Naive thymus-derived CD4-positive, alpha-beta T cell (primary cell): ENCODE measurements around the gene PCDHB3. TPM values are rescaled to one million over a fixed set of nuclear protein-coding genes. Genes with fewer than 3 reads are reported as not detected.
A peak's percentile ranks its signal among the peaks of the same experiment; 100 is the strongest.
"Not testable (repeated sequence)": the region's sequence is repeated elsewhere in the genome, so short reads cannot be mapped to it uniquely, and the experiment has no call there.

Experiments
- ATAC-seq: fragments of 150-1000 bp; cut with Tn5 transposase; 2 replicates; pipeline ENCODE4 v1.10.0; 2021; ENCODE audit warnings: mild to moderate bottlenecking, moderate library complexity
- CTCF ChIA-PET: fragments of 350-600 bp; sonication (Branson Sonifier 250); formaldehyde crosslinking; loops from one replicate; lab custom pipeline; 2021; ENCODE audit warnings: antibody characterized with exemption; lab: Charles Lee
- POLR2A ChIA-PET: fragments of 350-600 bp; sonication (Branson Sonifier 250); formaldehyde crosslinking; loops from one replicate; lab custom pipeline; 2021; ENCODE audit warnings: antibody characterized with exemption, inconsistent platforms; lab: Charles Lee
- DNase-seq, 9 donors: peaks; one replicate each; pipeline versions ENCODE4 v3.0.0 to v3.0.0-alpha.2; 2020 to 2022; ENCODE audit warnings: mixed read lengths in 1 of 9
- H3K27ac ChIP-seq: one replicate; pipeline ENCODE4 v1.7.0; 2013; ENCODE audit warnings: mild to moderate bottlenecking, low read depth, low read length, moderate library complexity
- H3K27me3 ChIP-seq, 2 donors: one replicate each; pipeline ENCODE4 v1.7.0; 2013; ENCODE audit warnings: low read length in 2 of 2, mild to moderate bottlenecking in 2 of 2, moderate library complexity in 2 of 2; ENCODE audit not compliant: control insufficient read depth in 2 of 2, insufficient read depth in 2 of 2
- H3K36me3 ChIP-seq, 3 experiments: 1 replicate in 2 of 3; 2 replicates in 1 of 3; pipeline ENCODE4 v1.7.0; 2013; ENCODE audit warnings: low read length in 3 of 3, mild to moderate bottlenecking in 3 of 3, moderate library complexity in 1 of 3; ENCODE audit not compliant: insufficient read depth in 3 of 3, control insufficient read depth in 2 of 3
- H3K4me1 ChIP-seq, 2 donors: one replicate each; pipeline ENCODE4 v1.7.0; 2013; ENCODE audit warnings: low read length in 2 of 2, mild to moderate bottlenecking in 2 of 2, moderate library complexity in 1 of 2; ENCODE audit not compliant: control insufficient read depth in 2 of 2, insufficient read depth in 2 of 2
- H3K4me3 ChIP-seq: 2 replicates; pipeline ENCODE4 v1.7.0; 2013; ENCODE audit warnings: mild to moderate bottlenecking, low read length
- H3K9me3 ChIP-seq, 3 experiments: 1 replicate in 2 of 3; 2 replicates in 1 of 3; pipeline ENCODE4 v1.7.0; 2013; ENCODE audit warnings: low read length in 3 of 3; ENCODE audit not compliant: control insufficient read depth in 2 of 3
- H3K27ac Mint-ChIP-seq, 9 donors: one replicate each; pipeline ENCODE4 v1.8.0; 2020 to 2022; ENCODE audit warnings: mixed read lengths in 9 of 9, mild to moderate bottlenecking in 8 of 9, moderate library complexity in 5 of 9, inconsistent platforms in 2 of 9
- H3K27me3 Mint-ChIP-seq, 5 donors: one replicate each; pipeline ENCODE4 v1.8.0; 2021 to 2022; ENCODE audit warnings: mixed read lengths in 5 of 5, mild to moderate bottlenecking in 1 of 5
- H3K36me3 Mint-ChIP-seq, 5 donors: one replicate each; pipeline ENCODE4 v1.8.0; 2020 to 2022; ENCODE audit warnings: mixed read lengths in 5 of 5, mild to moderate bottlenecking in 3 of 5, inconsistent platforms in 1 of 5
- H3K4me1 Mint-ChIP-seq, 7 donors: one replicate each; pipeline ENCODE4 v1.8.0; 2020 to 2022; ENCODE audit warnings: mixed read lengths in 7 of 7, mild to moderate bottlenecking in 3 of 7, inconsistent platforms in 1 of 7
- H3K4me3 Mint-ChIP-seq, 10 donors: one replicate each; pipeline ENCODE4 v1.8.0; 2020 to 2022; ENCODE audit warnings: mild to moderate bottlenecking in 10 of 10, mixed read lengths in 10 of 10, moderate library complexity in 6 of 10, inconsistent platforms in 2 of 10
- H3K9me3 Mint-ChIP-seq, 11 donors: one replicate each; pipeline ENCODE4 v1.8.0; 2020 to 2022; ENCODE audit warnings: mixed read lengths in 11 of 11, mild to moderate bottlenecking in 4 of 11, inconsistent platforms in 1 of 11, moderate library complexity in 1 of 11
- intact Hi-C, 2 donors: fragments of 100-400 bp; cut with micrococcal nuclease; formaldehyde crosslinking; loops; one replicate each; pipeline ENCODE4 v1.15.1; 2023
- polyA plus RNA-seq, 2 donors: library from polyadenylated mRNA; unstranded; fragments of 300-500 nt; fragmentation: Illumina TruSeq; gene quantifications; one replicate each; pipeline ENCODE4 v1.2.3, GENCODE V29; 2021
- total RNA-seq, 6 experiments: library from RNA in 5 of 6; stranded (reverse) in 5 of 6; gene quantifications; 1 replicate in 5 of 6; 2 replicates in 1 of 6; pipeline ENCODE4 v1.2.3 and lab custom pipeline; 2021 to 2026

Gene PCDHB3
- total and polyA plus RNA-seq, 7 experiments from 2014 or later: not detected

- intact Hi-C loops: no loop called here
- no peaks in the 10 kb centered on the region for H3K36me3 ChIP-seq
- peaks cover 0 to 17% (median 5%) of the 10 kb centered on the region in 5 donors for H3K36me3 Mint-ChIP-seq
- peaks cover 0 to 10% of the 10 kb centered on the region in 2 donors for H3K27me3 ChIP-seq
- H3K27ac ChIP-seq: no peak overlapping the region
- H3K4me1 ChIP-seq: no peaks in the 10 kb centered on the region
- H3K9me3 Mint-ChIP-seq: peaks cover 5 to 64% (median 31%) of the 10 kb centered on the region in 11 donors
- ATAC-seq (no peak), DNase-seq (no peak)
- H3K27ac Mint-ChIP-seq: peak overlapping the region in 1 of 9 donors; percentile 33
- H3K4me1 Mint-ChIP-seq: peaks cover 0 to 6% (median 5%) of the 10 kb centered on the region in 7 donors
- POLR2A ChIA-PET: no interaction called here
- CTCF ChIA-PET: no interaction called here
- no peak overlapping the region for H3K4me3 Mint-ChIP-seq
- H3K4me3 ChIP-seq: no peak overlapping the region
- no peaks in the 10 kb centered on the region for H3K9me3 ChIP-seq
- peaks cover 8 to 61% (median 58%) of the 10 kb centered on the region in 5 donors for H3K27me3 Mint-ChIP-seq
These were observed 50.7 kb downstream of the PCDHB3 start for GRCh38 chr5:141150993-141151325.

- H3K4me3 ChIP-seq, H3K4me1 ChIP-seq, ATAC-seq, CTCF ChIA-PET, DNase-seq, H3K4me3 Mint-ChIP-seq, intact Hi-C loops, H3K27ac ChIP-seq, POLR2A ChIA-PET, H3K9me3 ChIP-seq, H3K36me3 ChIP-seq, H3K4me1 Mint-ChIP-seq: not testable (repeated sequence)
- peaks cover 8 to 67% (median 59%) of the 10 kb centered on the region in 5 donors for H3K27me3 Mint-ChIP-seq
- H3K9me3 Mint-ChIP-seq: peaks cover 6 to 70% (median 38%) of the 10 kb centered on the region in 11 donors
- H3K27me3 ChIP-seq: peaks cover 0 to 10% of the 10 kb centered on the region in 2 donors
- H3K27ac Mint-ChIP-seq: peak overlapping the region in 1 of 9 donors; percentile 23
- H3K36me3 Mint-ChIP-seq: peaks cover 0 to 24% (median 5%) of the 10 kb centered on the region in 5 donors
These were observed 51.4 kb downstream of the PCDHB3 start for GRCh38 chr5:141151632-141152031.

- H3K27ac ChIP-seq, DNase-seq, H3K9me3 ChIP-seq, H3K4me1 Mint-ChIP-seq, H3K4me3 ChIP-seq, POLR2A ChIA-PET, intact Hi-C loops, ATAC-seq, CTCF ChIA-PET, H3K4me1 ChIP-seq, H3K4me3 Mint-ChIP-seq, H3K36me3 ChIP-seq: not testable (repeated sequence)
- Mint-ChIP-seq H3K9me3 (peaks cover 8 to 75% (median 43%) of the 10 kb centered on the region in 11 donors), H3K27me3 (peaks cover 8 to 72% (median 63%) of the 10 kb centered on the region in 5 donors), H3K36me3 (peaks cover 0 to 26% (median 5%) of the 10 kb centered on the region in 5 donors), H3K27ac (peak overlapping the region in 1 of 9 donors; percentile 42)
- H3K27me3 ChIP-seq: peaks cover 0 to 10% of the 10 kb centered on the region in 2 donors
These were observed 51.8 kb downstream of the PCDHB3 start for GRCh38 chr5:141152096-141152495.

Other genes starting within 250 kb of the PCDHB3 start
- not detected for gene PCDHA10, start 244.6 kb upstream of the PCDHB3 start, total RNA-seq
- gene PCDHA10, start 244.6 kb upstream of the PCDHB3 start, polyA plus RNA-seq: not detected
- gene PCDHA11, start 231.5 kb upstream of the PCDHB3 start, total RNA-seq: not detected
- not detected for gene PCDHA11, start 231.5 kb upstream of the PCDHB3 start, polyA plus RNA-seq
- not detected for gene PCDHA12, start 225.2 kb upstream of the PCDHB3 start, total RNA-seq
- gene PCDHA12, start 225.2 kb upstream of the PCDHB3 start, polyA plus RNA-seq: not detected
- not detected for gene PCDHA13, start 218.3 kb upstream of the PCDHB3 start, total RNA-seq
- gene PCDHA13, start 218.3 kb upstream of the PCDHB3 start, polyA plus RNA-seq: not detected
- not detected for gene PCDHAC1, start 174.2 kb upstream of the PCDHB3 start, total RNA-seq
- gene PCDHAC1, start 174.2 kb upstream of the PCDHB3 start, polyA plus RNA-seq: not detected
- gene PCDHAC2, start 134.0 kb upstream of the PCDHB3 start, total RNA-seq: not detected
- gene PCDHAC2, start 134.0 kb upstream of the PCDHB3 start, polyA plus RNA-seq: not detected
- not detected for gene PCDHB1, start 49.1 kb upstream of the PCDHB3 start, total RNA-seq
- not detected for gene PCDHB1, start 49.1 kb upstream of the PCDHB3 start, polyA plus RNA-seq
- gene PCDHB2, start 5.9 kb upstream of the PCDHB3 start, total RNA-seq: under 1 TPM in 4 of 5 experiments, not detected in 1; 0.34 to 0.97 (median 0.72) TPM
- gene PCDHB2, start 5.9 kb upstream of the PCDHB3 start, polyA plus RNA-seq: not detected
- gene PCDHB4, start 21.3 kb downstream of the PCDHB3 start, total RNA-seq: under 1 TPM in 1 of 5 experiments, not detected in 4; 0.19 TPM
- not detected for gene PCDHB4, start 21.3 kb downstream of the PCDHB3 start, polyA plus RNA-seq
- gene PCDHB5, start 34.7 kb downstream of the PCDHB3 start, total RNA-seq: under 1 TPM in 4 of 5 experiments, not detected in 1; 0.11 to 0.41 (median 0.33) TPM
- gene PCDHB5, start 34.7 kb downstream of the PCDHB3 start, polyA plus RNA-seq: not detected
- gene PCDHB6, start 49.6 kb downstream of the PCDHB3 start, total RNA-seq: not detected
- not detected for gene PCDHB6, start 49.6 kb downstream of the PCDHB3 start, polyA plus RNA-seq
- not detected for gene PCDHB7, start 72.2 kb downstream of the PCDHB3 start, total RNA-seq
- not detected for gene PCDHB7, start 72.2 kb downstream of the PCDHB3 start, polyA plus RNA-seq
- gene PCDHB8, start 77.3 kb downstream of the PCDHB3 start, total RNA-seq: not detected
- gene PCDHB8, start 77.3 kb downstream of the PCDHB3 start, polyA plus RNA-seq: not detected
- gene PCDHB16, start 81.9 kb downstream of the PCDHB3 start, total RNA-seq: under 1 TPM in 1 of 5 experiments, not detected in 4; 0.08 TPM
- not detected for gene PCDHB16, start 81.9 kb downstream of the PCDHB3 start, polyA plus RNA-seq
- 1 to 10 TPM in 1 of 5 experiments, not detected in 4; 1.2 TPM for gene PCDHB9, start 86.7 kb downstream of the PCDHB3 start, total RNA-seq
- gene PCDHB9, start 86.7 kb downstream of the PCDHB3 start, polyA plus RNA-seq: not detected
- under 1 TPM in 1 of 5 experiments, not detected in 4; 0.12 TPM for gene PCDHB10, start 91.9 kb downstream of the PCDHB3 start, total RNA-seq
- gene PCDHB10, start 91.9 kb downstream of the PCDHB3 start, polyA plus RNA-seq: not detected
- not detected for gene PCDHB11, start 99.2 kb downstream of the PCDHB3 start, total RNA-seq
- not detected for gene PCDHB11, start 99.2 kb downstream of the PCDHB3 start, polyA plus RNA-seq
- not detected for gene PCDHB12, start 108.2 kb downstream of the PCDHB3 start, total RNA-seq
- gene PCDHB12, start 108.2 kb downstream of the PCDHB3 start, polyA plus RNA-seq: not detected
- gene PCDHB13, start 113.4 kb downstream of the PCDHB3 start, total RNA-seq: under 1 TPM in 1 of 5 experiments, not detected in 4; 0.08 TPM
- gene PCDHB13, start 113.4 kb downstream of the PCDHB3 start, polyA plus RNA-seq: not detected
- not detected for gene PCDHB14, start 122.9 kb downstream of the PCDHB3 start, total RNA-seq
- gene PCDHB14, start 122.9 kb downstream of the PCDHB3 start, polyA plus RNA-seq: not detected
- gene PCDHB15, start 144.9 kb downstream of the PCDHB3 start, total RNA-seq: under 1 TPM in 1 of 5 experiments, not detected in 4; 0.24 TPM
- not detected for gene PCDHB15, start 144.9 kb downstream of the PCDHB3 start, polyA plus RNA-seq
- 1 to 10 TPM in 1 of 5 experiments, under 1 TPM in 4; 0.27 to 1.1 (median 0.41) TPM for gene SLC25A2, start 203.6 kb downstream of the PCDHB3 start, total RNA-seq
- under 1 TPM in 1 of 2 donors, not detected in 1; 0.34 TPM for gene SLC25A2, start 203.6 kb downstream of the PCDHB3 start, polyA plus RNA-seq
- gene TAF7, start 220.3 kb downstream of the PCDHB3 start, total RNA-seq: 100 to 1,000 TPM in 2 of 5 experiments, 10 to 100 TPM in 3; 64.5 to 115 (median 84.9) TPM
- 100 to 1,000 TPM; 240 to 242 TPM for gene TAF7, start 220.3 kb downstream of the PCDHB3 start, polyA plus RNA-seq
- gene PCDHGA1, start 230.0 kb downstream of the PCDHB3 start, total RNA-seq: under 1 TPM; 0.08 to 0.54 (median 0.17) TPM
- gene PCDHGA1, start 230.0 kb downstream of the PCDHB3 start, polyA plus RNA-seq: not detected
- gene PCDHGA2, start 238.3 kb downstream of the PCDHB3 start, total RNA-seq: under 1 TPM in 4 of 5 experiments, not detected in 1; 0.10 to 0.15 (median 0.11) TPM
- not detected for gene PCDHGA2, start 238.3 kb downstream of the PCDHB3 start, polyA plus RNA-seq
- under 1 TPM in 1 of 5 experiments, not detected in 4; 0.24 TPM for gene PCDHGA3, start 243.4 kb downstream of the PCDHB3 start, total RNA-seq
- gene PCDHGA3, start 243.4 kb downstream of the PCDHB3 start, polyA plus RNA-seq: not detected
- gene PCDHGB1, start 249.6 kb downstream of the PCDHB3 start, total RNA-seq: under 1 TPM in 1 of 5 experiments, not detected in 4; 0.24 TPM
- gene PCDHGB1, start 249.6 kb downstream of the PCDHB3 start, polyA plus RNA-seq: not detected